IPS-11a (cell line): ENCODE measurements around the gene ERBB2.
"Not testable (repeated sequence)": the region's sequence is repeated elsewhere in the genome, so short reads cannot be mapped to it uniquely, and the experiment has no call there.

Source experiments
- H3K4me3 ChIP-seq: one replicate; pipeline ENCODE4 v1.5.1; 2013; ENCODE audit warnings: low read depth, low read length, control low read depth

The ERBB2 gene

DNA sequence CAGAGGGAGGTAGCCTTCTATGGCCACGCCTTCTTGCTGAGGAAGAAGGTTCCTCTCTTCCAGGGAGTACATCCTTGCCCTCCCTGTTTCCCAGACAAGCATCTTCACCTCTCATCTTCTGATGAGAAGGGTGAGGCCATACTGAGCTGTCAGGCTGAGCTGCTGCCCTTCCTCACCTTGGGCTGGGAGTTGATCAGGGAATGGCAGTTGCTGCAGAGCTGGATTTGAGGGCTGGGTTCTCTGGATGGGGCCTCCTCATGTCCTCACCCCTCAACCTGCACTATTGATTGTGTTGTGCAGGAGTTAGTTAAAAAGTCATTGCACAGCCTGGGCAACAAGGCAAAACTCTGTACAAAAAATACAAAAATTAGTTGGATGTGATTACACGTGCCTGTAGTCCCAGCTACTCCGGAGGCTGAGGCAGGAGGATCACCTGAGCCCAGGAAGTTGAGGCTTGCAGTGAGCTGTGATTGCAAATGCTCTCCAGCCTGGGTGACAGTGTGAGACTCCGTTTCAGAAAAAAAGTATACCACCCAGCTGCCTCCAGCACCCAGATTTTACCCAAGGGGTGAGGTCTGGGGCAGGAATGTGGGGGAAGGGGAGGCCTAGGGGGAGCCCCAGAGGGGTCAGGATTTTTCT lies 2.0 kb downstream of the ERBB2 start:
- H3K4me3 ChIP-seq, result peak overlapping the region; percentile 55

DNA sequence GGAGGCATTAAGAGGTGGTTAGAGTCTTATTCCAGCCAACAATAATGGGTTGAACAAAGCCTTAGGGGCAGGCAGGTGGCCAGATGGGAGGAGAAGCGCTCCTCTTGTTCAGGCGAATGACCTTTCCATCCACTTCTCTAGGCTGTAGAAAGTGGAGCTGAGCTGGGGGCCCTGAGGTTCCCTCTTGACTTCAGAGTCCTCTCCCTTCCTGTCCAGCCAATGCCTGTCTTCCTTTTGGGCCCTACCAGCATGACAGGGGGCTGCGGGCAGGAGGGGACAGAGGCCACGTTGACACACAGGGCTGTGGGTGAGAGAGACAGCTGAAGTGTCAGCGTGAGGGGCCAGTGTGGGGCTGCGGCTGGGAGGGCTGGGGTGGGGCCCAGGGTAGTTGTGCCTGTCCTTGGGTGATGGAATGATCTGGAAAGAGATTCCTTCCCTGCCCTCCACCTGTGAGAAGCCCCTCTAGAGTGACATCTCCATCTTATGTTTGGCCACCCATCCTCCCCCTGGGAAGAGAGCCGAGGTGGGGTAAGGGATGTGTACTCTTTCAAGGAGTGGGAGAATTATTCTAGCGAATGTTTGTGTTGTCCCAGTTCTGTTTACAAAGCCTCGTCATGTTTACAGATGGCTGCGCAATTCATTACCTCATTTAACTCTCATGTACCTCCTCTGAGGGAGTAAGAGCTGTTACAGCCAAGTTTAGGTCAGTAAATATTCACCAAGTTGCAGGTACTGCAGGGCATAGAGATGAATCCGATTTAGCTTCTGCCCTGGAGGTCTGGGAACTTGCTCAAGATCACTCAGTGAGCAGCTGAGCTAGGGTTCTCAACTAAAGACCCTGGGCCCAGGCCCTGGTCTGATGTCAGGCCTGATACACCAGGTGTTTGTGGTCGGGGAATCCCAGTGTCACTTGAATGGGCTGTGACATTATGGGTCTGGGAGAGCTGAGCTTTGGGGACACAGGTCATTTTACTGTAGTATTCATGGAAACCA lies 3.3 kb downstream of the ERBB2 start:
- H3K4me3 ChIP-seq, result no peak overlapping the region

DNA sequence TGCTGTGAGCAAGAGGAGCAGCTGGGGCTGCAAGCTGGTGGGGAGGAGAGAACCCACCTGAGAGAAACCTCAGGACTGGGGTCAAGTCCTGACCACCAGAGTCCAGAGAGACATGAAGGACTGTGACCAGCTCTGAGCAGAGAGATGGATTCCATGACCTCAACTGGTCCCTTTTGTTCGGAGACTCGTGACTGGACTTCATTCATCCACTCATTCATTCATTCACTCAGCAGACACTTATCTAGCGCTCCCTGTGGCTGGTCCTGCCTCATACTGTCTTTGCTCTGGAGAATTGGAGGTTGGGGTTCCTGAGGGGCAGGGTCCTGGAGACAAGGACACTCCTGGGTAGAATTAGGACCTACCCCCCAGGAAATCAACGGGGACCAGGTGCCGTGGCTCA lies 4.0 kb downstream of the ERBB2 start:
- no peak overlapping the region for H3K4me3 ChIP-seq

DNA sequence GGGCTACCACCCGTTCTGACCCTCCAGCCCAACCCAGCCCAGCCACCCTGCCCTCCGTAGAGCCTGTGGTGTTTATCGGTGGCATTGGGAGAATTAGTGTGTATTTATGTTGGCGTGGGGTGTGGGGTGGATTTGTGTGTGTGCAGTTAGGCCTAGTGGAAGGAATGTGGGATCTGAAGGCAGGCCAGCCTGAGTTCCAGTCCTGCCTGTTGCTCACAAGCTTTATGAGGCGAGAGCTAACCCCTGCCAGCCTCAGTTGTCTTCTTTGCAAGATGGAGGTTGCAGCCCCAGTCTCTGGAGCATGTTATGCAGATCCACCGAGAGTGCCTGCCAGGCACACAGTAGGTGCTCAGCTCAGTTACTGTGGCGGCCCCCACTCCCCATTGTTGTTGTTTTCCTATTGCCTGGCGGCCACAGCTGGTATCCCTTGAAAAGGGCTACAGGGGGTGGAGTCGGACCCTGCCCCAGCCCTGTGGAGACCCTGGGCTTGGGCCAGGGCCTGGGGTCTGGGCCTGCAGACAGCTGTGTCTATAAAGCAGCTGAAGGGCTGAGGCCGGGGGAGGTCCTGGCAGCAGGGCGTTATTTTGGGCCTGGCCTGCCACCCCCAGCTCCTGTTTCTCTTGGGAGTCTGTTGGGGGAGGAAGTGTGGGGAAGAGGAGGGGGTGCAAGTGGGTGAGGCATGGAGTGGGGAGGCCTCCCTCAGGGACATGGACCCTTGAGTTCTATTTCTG lies 5.1 kb downstream of the ERBB2 start:
- no peak overlapping the region for H3K4me3 ChIP-seq

DNA sequence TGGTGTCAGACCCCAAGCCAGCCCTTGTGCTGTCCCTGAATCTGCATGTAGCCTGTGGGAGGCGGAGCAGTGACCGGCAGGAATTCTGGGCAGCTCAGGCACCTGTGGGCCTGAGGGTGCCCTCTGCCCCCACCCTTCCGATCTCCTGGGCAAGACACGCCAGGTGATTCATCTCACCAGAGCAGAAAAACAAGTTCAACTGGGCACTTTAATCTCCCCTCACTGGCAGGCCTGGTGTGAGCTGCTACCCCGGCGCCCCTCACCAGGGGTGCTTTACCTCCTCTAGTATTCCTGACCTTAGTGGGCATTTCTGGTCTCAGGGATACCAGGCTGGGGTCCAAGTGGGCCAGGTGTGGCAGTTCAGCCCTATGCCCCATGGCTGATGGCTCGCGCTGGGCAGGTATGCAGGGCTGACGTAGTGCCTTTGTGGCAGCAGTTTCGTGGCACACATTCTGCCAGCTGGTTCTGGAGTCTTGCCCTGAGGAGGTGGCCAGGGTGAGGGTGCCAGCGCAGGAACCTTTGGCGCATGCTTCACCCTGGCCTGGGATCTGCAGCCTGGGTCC lies 6.0 kb downstream of the ERBB2 start:
- H3K4me3 ChIP-seq, result no peak overlapping the region

DNA sequence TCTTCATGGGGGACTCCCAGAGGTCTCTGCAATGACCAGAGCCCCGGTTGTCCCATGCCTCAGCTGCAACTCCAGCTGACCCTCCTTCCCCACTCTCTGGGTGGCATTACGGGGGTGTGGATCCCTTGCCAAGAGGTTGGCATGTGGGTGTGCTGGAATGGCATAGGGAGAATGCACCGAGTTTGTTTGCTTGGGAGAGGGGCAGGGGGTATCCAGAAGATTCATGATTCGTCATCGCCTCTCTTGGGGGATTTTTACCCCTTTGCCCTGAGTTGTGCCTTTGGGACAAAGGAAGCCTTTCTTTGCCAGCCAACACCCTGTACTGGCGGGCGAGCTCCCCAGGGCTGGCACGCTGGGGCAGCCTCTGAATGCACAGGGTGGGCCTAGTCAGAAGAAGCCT lies 6.5 kb downstream of the ERBB2 start:
- no peak overlapping the region for H3K4me3 ChIP-seq

DNA sequence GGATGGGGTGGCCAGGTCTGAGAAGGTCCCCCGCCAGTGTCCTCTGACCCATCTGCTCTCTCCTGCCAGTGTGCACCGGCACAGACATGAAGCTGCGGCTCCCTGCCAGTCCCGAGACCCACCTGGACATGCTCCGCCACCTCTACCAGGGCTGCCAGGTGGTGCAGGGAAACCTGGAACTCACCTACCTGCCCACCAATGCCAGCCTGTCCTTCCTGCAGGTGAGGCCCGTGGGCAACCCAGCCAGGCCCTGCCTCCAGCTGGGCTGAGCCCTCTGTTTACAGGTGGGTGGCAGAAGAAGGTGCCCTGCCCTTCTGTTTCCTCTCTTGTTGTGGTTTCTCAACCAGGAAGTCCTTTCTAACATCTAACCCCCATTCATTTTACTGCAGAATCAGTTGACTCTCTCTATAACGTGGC lies 7.1 kb downstream of the ERBB2 start:
- H3K4me3 ChIP-seq, result no peak overlapping the region

DNA sequence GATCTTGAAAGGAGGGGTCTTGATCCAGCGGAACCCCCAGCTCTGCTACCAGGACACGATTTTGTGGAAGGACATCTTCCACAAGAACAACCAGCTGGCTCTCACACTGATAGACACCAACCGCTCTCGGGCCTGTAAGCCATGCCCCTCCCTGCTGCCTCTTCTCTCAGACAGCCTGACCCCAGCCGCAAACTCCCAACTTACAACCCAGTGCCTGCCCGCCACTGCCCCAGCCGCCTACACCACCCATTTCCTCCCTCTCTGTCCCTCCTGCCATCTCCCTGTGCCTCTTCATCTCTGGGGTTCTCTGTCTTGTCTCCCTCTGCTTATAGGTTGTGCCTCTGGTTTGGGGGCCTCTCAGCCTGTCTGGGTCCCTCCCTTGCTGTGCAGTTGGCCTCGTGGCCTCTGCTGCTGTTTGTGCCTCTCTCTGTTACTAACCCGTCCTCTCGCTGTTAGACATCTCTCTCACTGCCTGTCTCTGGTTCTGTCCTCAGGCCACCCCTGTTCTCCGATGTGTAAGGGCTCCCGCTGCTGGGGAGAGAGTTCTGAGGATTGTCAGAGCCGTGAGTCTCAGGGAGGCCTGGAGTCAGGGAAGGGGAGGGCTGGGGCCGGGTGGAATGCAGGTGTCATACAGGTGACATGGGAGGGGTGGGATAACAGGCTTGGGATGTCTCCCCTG lies 9.6 kb downstream of the ERBB2 start:
- H3K4me3 ChIP-seq, result no peak overlapping the region

DNA sequence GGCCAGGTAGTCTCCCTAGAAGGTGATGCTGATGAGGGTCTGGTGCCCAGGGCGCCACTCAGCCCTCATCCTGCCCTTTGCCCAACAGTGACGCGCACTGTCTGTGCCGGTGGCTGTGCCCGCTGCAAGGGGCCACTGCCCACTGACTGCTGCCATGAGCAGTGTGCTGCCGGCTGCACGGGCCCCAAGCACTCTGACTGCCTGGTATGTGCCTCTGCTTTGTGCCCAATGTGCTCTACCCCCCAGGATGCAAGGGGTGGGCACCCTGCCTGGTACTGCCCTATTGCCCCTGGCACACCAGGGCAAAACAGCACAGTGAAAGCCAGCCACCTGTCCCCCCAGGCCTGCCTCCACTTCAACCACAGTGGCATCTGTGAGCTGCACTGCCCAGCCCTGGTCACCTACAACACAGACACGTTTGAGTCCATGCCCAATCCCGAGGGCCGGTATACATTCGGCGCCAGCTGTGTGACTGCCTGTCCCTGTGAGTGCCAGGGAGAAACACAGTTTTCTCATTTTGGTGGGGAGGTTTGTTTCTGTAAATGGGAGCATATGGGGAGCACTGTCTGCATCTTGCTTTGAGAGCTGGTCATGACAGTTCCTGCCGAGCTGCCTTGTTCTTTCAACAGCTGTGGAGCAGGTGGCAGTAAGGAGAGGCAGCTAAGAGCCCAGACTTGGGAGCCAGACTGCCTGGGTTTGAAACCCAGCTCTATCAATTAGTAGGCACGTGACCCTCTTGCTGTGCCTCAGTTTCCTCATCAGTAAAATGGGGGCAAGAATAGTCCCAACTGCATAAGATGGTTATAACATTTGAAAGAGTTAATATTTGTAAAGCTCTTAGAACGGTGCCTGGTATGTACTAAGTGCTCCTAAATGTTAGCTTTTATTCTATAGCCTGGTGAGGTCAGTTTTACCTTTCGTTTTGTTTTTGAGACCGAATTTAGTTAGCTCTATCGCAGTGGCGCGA lies 10.4 kb downstream of the ERBB2 start:
- H3K4me3 ChIP-seq, result no peak overlapping the region

DNA sequence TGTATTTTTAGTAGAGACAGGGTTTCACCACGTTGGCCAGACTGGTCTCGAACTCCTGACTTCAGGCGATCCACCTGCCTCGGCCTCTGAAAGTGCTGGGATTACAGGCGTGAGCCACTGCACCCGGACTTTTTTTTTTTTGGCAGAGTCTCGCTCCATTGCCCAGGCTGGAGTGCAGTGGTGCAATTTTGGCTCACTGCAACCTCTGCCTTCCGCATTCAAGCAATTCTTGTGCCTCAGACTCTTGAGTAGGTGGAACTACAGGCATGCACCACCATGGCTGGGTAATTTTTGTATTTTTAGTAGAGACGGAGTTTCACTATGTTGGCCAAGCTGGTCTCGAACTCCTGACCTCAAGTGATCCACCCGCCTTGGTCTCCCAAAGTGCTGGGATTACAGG lies 11.2 kb downstream of the ERBB2 start:
- H3K4me3 ChIP-seq, result not testable (repeated sequence)

DNA sequence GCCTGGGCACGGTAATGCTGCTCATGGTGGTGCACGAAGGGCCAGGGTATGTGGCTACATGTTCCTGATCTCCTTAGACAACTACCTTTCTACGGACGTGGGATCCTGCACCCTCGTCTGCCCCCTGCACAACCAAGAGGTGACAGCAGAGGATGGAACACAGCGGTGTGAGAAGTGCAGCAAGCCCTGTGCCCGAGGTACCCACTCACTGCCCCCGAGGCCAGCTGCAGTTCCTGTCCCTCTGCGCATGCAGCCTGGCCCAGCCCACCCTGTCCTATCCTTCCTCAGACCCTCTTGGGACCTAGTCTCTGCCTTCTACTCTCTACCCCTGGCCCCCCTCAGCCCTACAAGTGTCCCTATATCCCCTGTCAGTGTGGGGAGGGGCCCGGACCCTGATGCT lies 12.0 kb downstream of the ERBB2 start:
- no peak overlapping the region for H3K4me3 ChIP-seq

DNA sequence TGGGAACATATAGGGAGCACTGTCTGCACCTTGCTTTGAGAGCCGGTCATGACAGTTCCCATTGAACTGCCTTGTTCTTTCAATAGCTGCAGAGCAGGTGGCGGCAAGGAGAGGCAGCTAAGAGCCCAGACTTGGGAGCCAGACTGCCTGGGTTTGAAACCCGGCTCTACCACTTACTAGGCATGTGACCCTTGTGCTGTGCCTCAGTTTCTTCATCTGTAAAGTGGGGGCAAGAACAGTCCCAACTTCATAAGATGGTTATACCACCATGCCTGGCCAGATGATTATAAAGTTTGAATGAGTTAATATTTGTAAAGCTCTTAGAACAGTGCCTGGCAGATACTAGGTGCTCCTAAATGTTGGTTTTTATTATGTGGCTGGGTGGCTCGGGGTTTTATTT lies 14.4 kb downstream of the ERBB2 start:
- no peak overlapping the region for H3K4me3 ChIP-seq

DNA sequence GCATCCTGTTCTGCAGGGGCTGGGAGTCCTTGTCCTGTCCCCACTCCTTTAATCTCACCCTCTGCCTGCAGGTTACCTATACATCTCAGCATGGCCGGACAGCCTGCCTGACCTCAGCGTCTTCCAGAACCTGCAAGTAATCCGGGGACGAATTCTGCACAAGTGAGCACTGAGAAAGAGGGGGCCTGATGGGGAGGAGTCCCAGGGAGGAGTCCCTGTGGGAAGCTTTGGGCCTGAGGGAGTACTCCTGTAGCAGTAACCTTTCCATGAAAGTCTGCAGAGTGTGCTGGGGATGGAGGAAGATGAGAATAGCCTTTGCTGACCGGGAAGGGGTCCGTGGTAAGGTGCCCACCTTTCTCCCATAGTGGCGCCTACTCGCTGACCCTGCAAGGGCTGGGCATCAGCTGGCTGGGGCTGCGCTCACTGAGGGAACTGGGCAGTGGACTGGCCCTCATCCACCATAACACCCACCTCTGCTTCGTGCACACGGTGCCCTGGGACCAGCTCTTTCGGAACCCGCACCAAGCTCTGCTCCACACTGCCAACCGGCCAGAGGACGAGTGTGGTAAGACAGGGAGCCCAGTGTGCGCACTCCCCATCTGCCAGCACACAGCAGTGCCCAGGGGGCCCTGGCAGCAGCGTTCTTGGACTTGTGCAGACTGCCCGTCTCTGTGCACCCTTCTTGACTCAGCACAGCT lies 15.7 kb downstream of the ERBB2 start:
- H3K4me3 ChIP-seq, result no peak overlapping the region

DNA sequence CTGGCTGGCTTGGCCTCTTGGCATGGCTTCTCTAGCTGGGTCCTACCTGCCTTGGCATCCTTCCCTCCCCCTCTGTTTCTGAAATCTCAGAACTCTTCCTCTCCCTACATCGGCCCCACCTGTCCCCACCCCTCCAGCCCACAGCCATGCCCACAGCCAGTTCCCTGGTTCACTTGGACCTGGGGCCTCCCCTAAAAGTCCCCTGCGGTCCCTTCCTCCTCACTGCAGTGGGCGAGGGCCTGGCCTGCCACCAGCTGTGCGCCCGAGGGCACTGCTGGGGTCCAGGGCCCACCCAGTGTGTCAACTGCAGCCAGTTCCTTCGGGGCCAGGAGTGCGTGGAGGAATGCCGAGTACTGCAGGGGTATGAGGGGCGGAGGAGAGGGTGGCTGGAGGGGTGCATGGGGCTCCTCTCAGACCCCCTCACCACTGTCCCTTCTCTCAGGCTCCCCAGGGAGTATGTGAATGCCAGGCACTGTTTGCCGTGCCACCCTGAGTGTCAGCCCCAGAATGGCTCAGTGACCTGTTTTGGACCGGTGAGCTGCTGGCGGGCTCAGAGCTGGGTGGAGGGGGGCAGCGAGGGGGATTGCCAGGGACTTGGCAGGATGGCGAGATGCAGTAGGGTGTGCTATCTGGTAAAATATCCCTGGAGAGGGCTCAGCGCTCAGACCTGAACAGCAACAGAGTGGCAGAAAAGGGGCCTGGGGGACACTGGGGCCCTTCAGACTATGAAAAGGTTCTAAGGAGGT lies 16.4 kb downstream of the ERBB2 start:
- H3K4me3 ChIP-seq, result no peak overlapping the region

DNA sequence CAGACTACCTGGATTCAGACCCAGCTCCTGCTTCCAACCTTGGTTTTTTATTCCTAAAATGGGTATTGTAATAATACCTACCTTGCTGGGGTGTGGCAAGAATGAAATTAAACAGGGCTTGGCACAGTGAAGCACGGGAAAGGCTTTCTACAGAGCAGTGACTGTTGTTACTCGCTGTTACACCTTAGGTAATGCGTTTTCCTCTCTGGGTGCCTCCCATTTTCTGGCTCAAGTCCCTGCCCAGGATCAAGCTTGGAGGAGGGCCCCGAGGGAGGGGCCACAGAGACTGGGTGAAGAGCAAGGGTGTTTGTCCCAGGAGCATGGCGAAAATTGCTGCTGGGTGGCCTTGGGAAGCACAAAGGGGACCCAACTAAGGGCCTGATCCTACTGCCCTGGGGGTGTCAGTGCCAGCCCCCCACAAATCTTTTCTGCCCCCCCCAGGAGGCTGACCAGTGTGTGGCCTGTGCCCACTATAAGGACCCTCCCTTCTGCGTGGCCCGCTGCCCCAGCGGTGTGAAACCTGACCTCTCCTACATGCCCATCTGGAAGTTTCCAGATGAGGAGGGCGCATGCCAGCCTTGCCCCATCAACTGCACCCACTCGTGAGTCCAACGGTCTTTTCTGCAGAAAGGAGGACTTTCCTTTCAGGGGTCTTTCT lies 17.1 kb downstream of the ERBB2 start:
- H3K4me3 ChIP-seq, result no peak overlapping the region

DNA sequence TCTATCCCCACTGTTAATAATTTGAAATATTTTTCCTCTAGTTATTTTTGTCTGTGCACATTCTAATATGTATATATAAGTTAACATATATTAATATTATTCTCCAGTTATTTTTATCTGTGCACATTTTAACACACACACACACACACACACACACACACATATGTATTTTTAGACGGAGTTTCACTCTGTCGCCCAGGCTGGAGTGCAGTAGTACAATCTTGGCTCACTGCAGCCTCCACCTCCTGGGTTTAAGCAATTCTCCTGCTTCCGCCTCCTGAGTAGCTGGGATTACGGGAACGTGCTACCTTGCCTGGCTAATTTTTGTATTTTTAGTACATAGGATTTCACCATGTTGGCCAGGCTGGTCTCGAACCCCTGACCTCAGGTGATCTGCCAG lies 17.8 kb downstream of the ERBB2 start:
- H3K4me3 ChIP-seq, result no peak overlapping the region

DNA sequence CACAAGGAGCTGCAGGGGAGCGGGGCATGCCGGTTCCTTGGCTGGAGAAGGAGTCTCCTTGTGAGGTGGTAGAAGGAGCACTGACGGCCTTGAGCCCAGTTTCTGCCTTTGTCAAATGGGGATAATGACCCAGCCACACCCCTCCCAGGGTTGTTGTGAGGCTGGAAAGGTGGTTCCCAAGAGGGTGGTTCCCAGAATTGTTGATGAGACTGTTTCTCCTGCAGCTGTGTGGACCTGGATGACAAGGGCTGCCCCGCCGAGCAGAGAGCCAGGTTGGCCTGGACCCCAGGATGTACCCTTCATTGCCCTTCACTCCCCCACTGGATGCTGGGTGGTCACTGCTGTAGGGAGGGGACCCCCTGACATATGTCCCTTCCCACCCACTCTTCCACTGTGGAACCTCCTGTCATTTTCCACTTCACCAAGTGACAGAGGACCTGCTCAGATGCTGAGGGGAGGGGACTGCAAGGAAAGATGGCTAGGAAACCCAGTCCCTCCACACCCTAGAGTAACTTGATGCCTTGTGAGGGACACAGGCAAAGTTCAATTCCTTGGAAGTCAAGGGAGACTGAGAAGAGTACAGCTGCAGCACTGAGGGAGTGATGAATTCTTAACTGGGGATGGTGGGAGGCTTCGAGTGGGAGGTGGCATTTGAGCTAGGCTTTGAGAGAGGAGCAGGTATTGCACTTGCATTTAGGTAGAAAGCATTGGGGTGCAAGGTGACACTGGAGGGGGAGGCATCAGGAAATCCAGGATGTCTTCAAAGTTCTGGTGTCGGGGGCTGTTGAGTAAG lies 19.9 kb downstream of the ERBB2 start:
- H3K4me3 ChIP-seq, result no peak overlapping the region
